ENCODE results near the gene SNX25. TPM values are rescaled to one million over a fixed set of nuclear protein-coding genes. Genes with fewer than 3 reads are reported as not detected.
"Not testable (repeated sequence)": the region's sequence is repeated elsewhere in the genome, so short reads cannot be mapped to it uniquely, and the experiment has no call there.

SNX25 gene
- total RNA-seq, 2 experiments from 2014 or later, result 18.9 to 21.6 TPM

- POLR2A ChIA-PET, result no interaction called here
- CTCF ChIA-PET, result no interaction called here
- H3K4me1 Mint-ChIP-seq (ENCODE audit: low read depth), result peaks cover 3% of the 10 kb centered on the region
- intact Hi-C loops (cut with micrococcal nuclease), result no loop called here
- H3K27ac Mint-ChIP-seq, result no peak overlapping the region
- no peaks in the 10 kb centered on the region for H3K27me3 Mint-ChIP-seq
- H3K36me3 Mint-ChIP-seq, result peaks cover 24% of the 10 kb centered on the region
- no peaks in the 10 kb centered on the region for H3K9me3 Mint-ChIP-seq
- no peak for DNase-seq
- H3K4me3 Mint-ChIP-seq, result no peak overlapping the region
Measured at GRCh38 chr4:185323606-185324005, 114.2 kb downstream of the SNX25 start.

- H3K27me3 Mint-ChIP-seq; H3K27ac Mint-ChIP-seq; POLR2A ChIA-PET; intact Hi-C loops (cut with micrococcal nuclease); DNase-seq; H3K4me1 Mint-ChIP-seq (ENCODE audit: low read depth); CTCF ChIA-PET; H3K4me3 Mint-ChIP-seq; H3K9me3 Mint-ChIP-seq: not testable (repeated sequence)
- peaks cover 27% of the 10 kb centered on the region for H3K36me3 Mint-ChIP-seq
Measured at GRCh38 chr4:185324361-185324760, 115.0 kb downstream of the SNX25 start.

- H3K27me3 Mint-ChIP-seq; intact Hi-C loops (cut with micrococcal nuclease); CTCF ChIA-PET; H3K4me3 Mint-ChIP-seq; H3K27ac Mint-ChIP-seq; POLR2A ChIA-PET; H3K4me1 Mint-ChIP-seq (ENCODE audit: low read depth); DNase-seq; H3K9me3 Mint-ChIP-seq: not testable (repeated sequence)
- peaks cover 23% of the 10 kb centered on the region for H3K36me3 Mint-ChIP-seq
Measured at GRCh38 chr4:185325721-185326120, 116.3 kb downstream of the SNX25 start.

GRCh38 chr4:185328586-185328985 lies 119.2 kb downstream of the SNX25 start:
- Mint-ChIP-seq H3K9me3 (no peaks in the 10 kb centered on the region), H3K36me3 (peaks cover 23% of the 10 kb centered on the region), H3K4me1 (ENCODE audit: low read depth) (peaks cover 12% of the 10 kb centered on the region), H3K4me3 (no peak overlapping the region), H3K27ac (no peak overlapping the region), H3K27me3 (no peaks in the 10 kb centered on the region)
- intact Hi-C loops (cut with micrococcal nuclease), result no loop called here
- no peak for DNase-seq
- POLR2A ChIA-PET, result no interaction called here
- CTCF ChIA-PET, result interaction anchor here (1.1 kb wide), 1 partner anchor 194 kb away, joined by 3 read pairs; no protein-coding TSS in a partner anchor

GRCh38 chr4:185329879-185330510 lies 120.6 kb downstream of the SNX25 start:
- Mint-ChIP-seq H3K4me1 (ENCODE audit: low read depth) (peaks cover 12% of the 10 kb centered on the region), H3K36me3 (peaks cover 13% of the 10 kb centered on the region)
- H3K9me3 Mint-ChIP-seq; POLR2A ChIA-PET; H3K4me3 Mint-ChIP-seq; DNase-seq; H3K27ac Mint-ChIP-seq; H3K27me3 Mint-ChIP-seq; CTCF ChIA-PET; intact Hi-C loops (cut with micrococcal nuclease): not testable (repeated sequence)

- Mint-ChIP-seq H3K4me1 (ENCODE audit: low read depth) (peaks cover 12% of the 10 kb centered on the region), H3K9me3 (no peaks in the 10 kb centered on the region), H3K27ac (no peak overlapping the region), H3K27me3 (no peaks in the 10 kb centered on the region), H3K36me3 (peaks cover 28% of the 10 kb centered on the region), H3K4me3 (no peak overlapping the region)
- CTCF ChIA-PET, result interaction anchor here (1.0 kb wide), 1 partner anchor 9 kb away, joined by 3 read pairs; no protein-coding TSS in a partner anchor
- DNase-seq, result no peak
- intact Hi-C loops (cut with micrococcal nuclease), result no loop called here
- POLR2A ChIA-PET, result no interaction called here
Measured at GRCh38 chr4:185332575-185333464, 123.4 kb downstream of the SNX25 start.

GRCh38 chr4:185334326-185334725 lies 124.9 kb downstream of the SNX25 start:
- intact Hi-C loops (cut with micrococcal nuclease), result no loop called here
- H3K9me3 Mint-ChIP-seq, result peaks cover 2% of the 10 kb centered on the region
- H3K4me1 Mint-ChIP-seq (ENCODE audit: low read depth), result peaks cover 15% of the 10 kb centered on the region
- CTCF ChIA-PET, result no interaction called here
- H3K27ac Mint-ChIP-seq, result no peak overlapping the region
- H3K4me3 Mint-ChIP-seq, result no peak overlapping the region
- peaks cover 30% of the 10 kb centered on the region for H3K36me3 Mint-ChIP-seq
- POLR2A ChIA-PET, result no interaction called here
- no peak for DNase-seq
- no peaks in the 10 kb centered on the region for H3K27me3 Mint-ChIP-seq

- Mint-ChIP-seq H3K27ac (no peak overlapping the region), H3K36me3 (peaks cover 27% of the 10 kb centered on the region), H3K4me1 (ENCODE audit: low read depth) (peaks cover 27% of the 10 kb centered on the region), H3K27me3 (no peaks in the 10 kb centered on the region), H3K4me3 (no peak overlapping the region), H3K9me3 (peaks cover 2% of the 10 kb centered on the region)
- no peak for DNase-seq
- intact Hi-C loops (cut with micrococcal nuclease), result no loop called here
- ChIA-PET POLR2A (no interaction called here), CTCF (interaction anchor here (0.6 to 0.7 kb wide), 2 partner anchors 68 to 340 kb away, joined by 3 to 5 read pairs; no protein-coding TSS in a partner anchor)
Measured at GRCh38 chr4:185335579-185335978, 126.2 kb downstream of the SNX25 start.

GRCh38 chr4:185339941-185340340 lies 130.5 kb downstream of the SNX25 start:
- no peak overlapping the region for H3K27ac Mint-ChIP-seq
- CTCF ChIA-PET, result no interaction called here
- POLR2A ChIA-PET, result no interaction called here
- no peak for DNase-seq
- H3K27me3 Mint-ChIP-seq, result no peaks in the 10 kb centered on the region
- peaks cover 32% of the 10 kb centered on the region for H3K36me3 Mint-ChIP-seq
- peaks cover 55% of the 10 kb centered on the region for H3K4me1 Mint-ChIP-seq (ENCODE audit: low read depth)
- intact Hi-C loops (cut with micrococcal nuclease), result loop anchor here (5.0 kb wide), 3 partner anchors 83 to 918 kb away; partner anchors contain the start of gene CFAP97
- no peak overlapping the region for H3K4me3 Mint-ChIP-seq
- H3K9me3 Mint-ChIP-seq, result peaks cover 2% of the 10 kb centered on the region

GRCh38 chr4:185341377-185341776 lies 132.0 kb downstream of the SNX25 start:
- peak overlapping the region; percentile 57 for H3K27ac Mint-ChIP-seq
- no peak for DNase-seq

GRCh38 chr4:185341841-185342240 lies 132.4 kb downstream of the SNX25 start:
- intact Hi-C loops (cut with micrococcal nuclease), result loop anchor here (2.0 to 5.0 kb wide), 4 partner anchors 85 to 920 kb away; partner anchors contain the start of gene CFAP97
- CTCF ChIA-PET, result interaction anchor here (0.6 to 1.7 kb wide), 2 partner anchors 10 to 23 kb away, joined by 3 read pairs; no protein-coding TSS in a partner anchor
- peaks cover 2% of the 10 kb centered on the region for H3K9me3 Mint-ChIP-seq
- peak; percentile 61 for DNase-seq
- peaks cover 26% of the 10 kb centered on the region for H3K36me3 Mint-ChIP-seq
- POLR2A ChIA-PET, result interaction anchor here (1.2 kb wide), 1 partner anchor 53 kb away, joined by 4 read pairs; the partner anchor contains the start of gene LRP2BP
- H3K27ac Mint-ChIP-seq, result peak overlapping the region; percentile 57
- no peak overlapping the region for H3K4me3 Mint-ChIP-seq
- no peaks in the 10 kb centered on the region for H3K27me3 Mint-ChIP-seq
- peaks cover 63% of the 10 kb centered on the region for H3K4me1 Mint-ChIP-seq (ENCODE audit: low read depth)

More at GRCh38 chr4:185341377-185341776, 132.0 kb downstream of the SNX25 start:
- ChIA-PET CTCF (interaction anchor here (0.6 to 1.7 kb wide), 2 partner anchors 9 to 23 kb away, joined by 3 read pairs; no protein-coding TSS in a partner anchor), POLR2A (interaction anchor here (1.2 to 1.3 kb wide), 2 partner anchors 12 to 54 kb away, joined by 3 to 4 read pairs; partner anchors contain the start of gene LRP2BP)
- no peaks in the 10 kb centered on the region for H3K27me3 Mint-ChIP-seq
- H3K4me1 Mint-ChIP-seq (ENCODE audit: low read depth), result peaks cover 61% of the 10 kb centered on the region
- no peak overlapping the region for H3K4me3 Mint-ChIP-seq
- intact Hi-C loops (cut with micrococcal nuclease), result loop anchor here (5.0 kb wide), 3 partner anchors 84 to 919 kb away; partner anchors contain the start of gene CFAP97
- peaks cover 2% of the 10 kb centered on the region for H3K9me3 Mint-ChIP-seq
- peaks cover 28% of the 10 kb centered on the region for H3K36me3 Mint-ChIP-seq

Data from activated CD4-positive, alpha-beta memory T cell treated with anti-CD3 and anti-CD28 coated beads for 36 hours (primary cell).